SK-N-SH treated with all-trans-retinoic acid at 6 μM for 48 hours (cell line): Measurements from ENCODE around the gene CCDC85B.
A peak's percentile ranks its signal among the peaks of the same experiment; 100 is the strongest.

Experiments used
- ATAC-seq: fragments of 200-7000 bp; cut with Tn5 transposase; 3 replicates; pipeline ENCODE4 v1.9.1; 2020; ENCODE audit warnings: mild to moderate bottlenecking, moderate library complexity
- ARNTL ChIP-seq: fragments of 450-650 bp; formaldehyde crosslinking; IDR thresholded peaks from 2 replicates; pipeline ENCODE4 v1.5.0; 2020; ENCODE audit warnings: low read depth, mild to moderate bottlenecking, moderate library complexity, borderline replicate concordance
- BACH2 ChIP-seq: fragments of 250-450 bp; sonication (Bioruptor Pico); IDR thresholded peaks from 2 replicates; pipeline ENCODE4 v1.9.0; 2021; ENCODE audit warnings: mild to moderate bottlenecking, borderline replicate concordance
- CREB5 ChIP-seq: fragments of 250-450 bp; sonication (Bioruptor Pico); IDR thresholded peaks from 2 replicates; pipeline ENCODE4 v1.5.1; 2020; ENCODE audit warnings: low read depth, mild to moderate bottlenecking, moderate library complexity
- CSDC2 ChIP-seq: fragments of 250-450 bp; sonication (Bioruptor Pico); IDR thresholded peaks from 2 replicates; pipeline ENCODE4 v1.5.0; 2020; ENCODE audit warnings: mild to moderate bottlenecking, moderate library complexity
- ESRRG ChIP-seq: fragments of 250-450 bp; sonication (Bioruptor Pico); IDR thresholded peaks from 2 replicates; pipeline ENCODE4 v1.6.1; 2021; ENCODE audit warnings: mild to moderate bottlenecking
- GLIS3 ChIP-seq: fragments of 250-450 bp; sonication (Bioruptor Pico); IDR thresholded peaks from 2 replicates; pipeline ENCODE4 v1.5.0; 2020; ENCODE audit warnings: mild to moderate bottlenecking, moderate library complexity
- ISL1 ChIP-seq: fragments of 250-450 bp; sonication (Bioruptor Pico); IDR thresholded peaks from 2 replicates; pipeline ENCODE4 v2.1.2; 2022; ENCODE audit warnings: mild to moderate bottlenecking, moderate library complexity
- OSR1 ChIP-seq: fragments of 250-450 bp; sonication (Bioruptor Pico); IDR thresholded peaks from 2 replicates; pipeline ENCODE4 v1.8.0; 2022; ENCODE audit warnings: moderate library complexity, mild to moderate bottlenecking, inconsistent platforms
- PATZ1 ChIP-seq: fragments of 250-450 bp; sonication (Bioruptor Pico); IDR thresholded peaks from 2 replicates; pipeline ENCODE4 v1.8.0; 2020; ENCODE audit warnings: mild to moderate bottlenecking, moderate library complexity, borderline replicate concordance
- PPARA ChIP-seq: fragments of 250-450 bp; sonication (Bioruptor Pico); IDR thresholded peaks from 2 replicates; pipeline ENCODE4 v1.5.0; 2020; ENCODE audit warnings: mild to moderate bottlenecking, borderline replicate concordance
- RARB ChIP-seq: fragments of 250-450 bp; sonication (Bioruptor Pico); IDR thresholded peaks from 2 replicates; pipeline ENCODE4 v1.8.0; 2021; ENCODE audit warnings: mild to moderate bottlenecking, moderate library complexity
- SNAI2 ChIP-seq: fragments of 250-450 bp; sonication (Bioruptor Pico); IDR thresholded peaks from 2 replicates; pipeline ENCODE4 v1.5.0; 2020; ENCODE audit warnings: mild to moderate bottlenecking, moderate library complexity
- TCF4 ChIP-seq: fragments of 250-450 bp; sonication (Bioruptor Pico); IDR thresholded peaks from 2 replicates; pipeline ENCODE4 v1.8.0; 2021; ENCODE audit warnings: mild to moderate bottlenecking, moderate library complexity, borderline replicate concordance
- TOX ChIP-seq: fragments of 250-450 bp; sonication (Bioruptor Pico); IDR thresholded peaks from 2 replicates; pipeline ENCODE4 v1.8.0; 2021; ENCODE audit warnings: mild to moderate bottlenecking, moderate library complexity, borderline replicate concordance
- ZC3H10 ChIP-seq: fragments of 250-450 bp; sonication (Bioruptor Pico); IDR thresholded peaks from 2 replicates; pipeline ENCODE4 v1.5.1; 2021; ENCODE audit warnings: mild to moderate bottlenecking, moderate library complexity
- ZFP3 ChIP-seq: fragments of 250-450 bp; sonication (Bioruptor Pico); IDR thresholded peaks from 2 replicates; pipeline ENCODE4 v1.5.0; 2020; ENCODE audit warnings: mild to moderate bottlenecking, moderate library complexity
- ZNF565 ChIP-seq: fragments of 450-650 bp; formaldehyde crosslinking; conservative IDR thresholded peaks from 2 replicates; pipeline ENCODE4 v1.5.0; 2020; ENCODE audit warnings: low read depth, mild to moderate bottlenecking, moderate library complexity
- ZNF70 ChIP-seq: fragments of 450-650 bp; formaldehyde crosslinking; IDR thresholded peaks from 2 replicates; pipeline ENCODE4 v1.5.0; 2020; ENCODE audit warnings: mild to moderate bottlenecking, moderate library complexity
- ZNF8 ChIP-seq: fragments of 450-650 bp; formaldehyde crosslinking; IDR thresholded peaks from 2 replicates; pipeline ENCODE4 v1.5.0; 2020; ENCODE audit warnings: mild to moderate bottlenecking, moderate library complexity
- TF ChIP-seq, protein P1 (sequence below): fragments of 250-450 bp; sonication (Bioruptor Pico); IDR thresholded peaks from 2 replicates; pipeline ENCODE4 v1.8.0; 2021; ENCODE audit warnings: low read depth, mild to moderate bottlenecking, moderate library complexity, borderline replicate concordance

CCDC85B gene

GRCh38 chr11:65890324-65891218 is at the start of gene CCDC85B:
Gene CCDC85B, plus strand, starts transcription at chr11:65890673. Its CDS starts 111 bp downstream, at chr11:65890784.
- ATAC-seq = peak; percentile 53
- TF ChIP-seq PATZ1 (CRISPR knock-in tag) (no peak), OSR1 (CRISPR knock-in tag) (no peak), SNAI2 (CRISPR knock-in tag) (no peak), ZNF8 (CRISPR knock-in tag) (no peak), ESRRG (CRISPR knock-in tag) (no peak), ARNTL (CRISPR knock-in tag) (peak; percentile 96), TCF4 (CRISPR knock-in tag) (no peak), ZNF70 (CRISPR knock-in tag) (peak; percentile 31; the same call in 1 of the 2 replicates)

- TF ChIP-seq ZNF70 (CRISPR knock-in tag) (no peak), ISL1 (no peak), SNAI2 (CRISPR knock-in tag) (no peak), TOX (CRISPR knock-in tag) (no peak), TCF4 (CRISPR knock-in tag) (no peak), ZNF8 (CRISPR knock-in tag) (no peak), ZFP3 (CRISPR knock-in tag) (no peak), ZNF565 (CRISPR knock-in tag) (no peak)
- TF ChIP-seq, protein P1, sequence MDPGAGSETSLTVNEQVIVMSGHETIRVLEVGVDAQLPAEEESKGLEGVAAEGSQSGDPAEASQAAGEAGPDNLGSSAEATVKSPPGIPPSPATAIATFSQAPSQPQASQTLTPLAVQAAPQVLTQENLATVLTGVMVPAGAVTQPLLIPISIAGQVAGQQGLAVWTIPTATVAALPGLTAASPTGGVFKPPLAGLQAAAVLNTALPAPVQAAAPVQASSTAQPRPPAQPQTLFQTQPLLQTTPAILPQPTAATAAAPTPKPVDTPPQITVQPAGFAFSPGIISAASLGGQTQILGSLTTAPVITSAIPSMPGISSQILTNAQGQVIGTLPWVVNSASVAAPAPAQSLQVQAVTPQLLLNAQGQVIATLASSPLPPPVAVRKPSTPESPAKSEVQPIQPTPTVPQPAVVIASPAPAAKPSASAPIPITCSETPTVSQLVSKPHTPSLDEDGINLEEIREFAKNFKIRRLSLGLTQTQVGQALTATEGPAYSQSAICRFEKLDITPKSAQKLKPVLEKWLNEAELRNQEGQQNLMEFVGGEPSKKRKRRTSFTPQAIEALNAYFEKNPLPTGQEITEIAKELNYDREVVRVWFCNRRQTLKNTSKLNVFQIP = no peak
- no peak for ATAC-seq
Observed at GRCh38 chr11:65842144-65842543, 48.3 kb upstream of the CCDC85B start.

DNA sequence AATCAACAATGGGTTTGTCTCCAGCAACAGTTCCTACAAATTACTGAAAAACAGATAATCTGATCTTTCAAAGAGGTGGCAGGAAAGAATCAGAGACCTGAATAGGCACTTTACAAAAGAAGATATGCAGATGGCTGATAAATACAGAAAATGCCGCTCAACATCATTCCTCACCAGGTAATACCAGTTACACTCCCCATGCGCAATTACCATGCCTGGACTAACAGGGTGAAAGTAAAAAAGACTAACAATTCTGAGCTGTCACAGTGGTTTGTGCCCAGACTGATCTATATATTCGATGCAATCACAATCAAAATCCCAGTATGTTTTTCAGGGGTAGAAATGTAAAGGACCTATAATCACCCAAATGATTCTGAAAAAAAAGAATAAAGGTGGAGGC is 46.7 kb upstream of the CCDC85B start:
- TF ChIP-seq ZNF70 (CRISPR knock-in tag) (no peak), ZNF8 (CRISPR knock-in tag) (no peak), TOX (CRISPR knock-in tag) (no peak), OSR1 (CRISPR knock-in tag) (no peak), ZC3H10 (CRISPR knock-in tag) (no peak), BACH2 (CRISPR knock-in tag) (no peak), PPARA (CRISPR knock-in tag) (no peak), CREB5 (CRISPR knock-in tag) (no peak), TCF4 (CRISPR knock-in tag) (no peak), ISL1 (no peak), SNAI2 (CRISPR knock-in tag) (no peak), ARNTL (CRISPR knock-in tag) (no peak), RARB (CRISPR knock-in tag) (no peak), CSDC2 (CRISPR knock-in tag) (no peak), ZFP3 (CRISPR knock-in tag) (no peak), GLIS3 (CRISPR knock-in tag) (no peak)
- TF ChIP-seq, all 23 proteins: peak for 0
- ATAC-seq = no peak

DNA sequence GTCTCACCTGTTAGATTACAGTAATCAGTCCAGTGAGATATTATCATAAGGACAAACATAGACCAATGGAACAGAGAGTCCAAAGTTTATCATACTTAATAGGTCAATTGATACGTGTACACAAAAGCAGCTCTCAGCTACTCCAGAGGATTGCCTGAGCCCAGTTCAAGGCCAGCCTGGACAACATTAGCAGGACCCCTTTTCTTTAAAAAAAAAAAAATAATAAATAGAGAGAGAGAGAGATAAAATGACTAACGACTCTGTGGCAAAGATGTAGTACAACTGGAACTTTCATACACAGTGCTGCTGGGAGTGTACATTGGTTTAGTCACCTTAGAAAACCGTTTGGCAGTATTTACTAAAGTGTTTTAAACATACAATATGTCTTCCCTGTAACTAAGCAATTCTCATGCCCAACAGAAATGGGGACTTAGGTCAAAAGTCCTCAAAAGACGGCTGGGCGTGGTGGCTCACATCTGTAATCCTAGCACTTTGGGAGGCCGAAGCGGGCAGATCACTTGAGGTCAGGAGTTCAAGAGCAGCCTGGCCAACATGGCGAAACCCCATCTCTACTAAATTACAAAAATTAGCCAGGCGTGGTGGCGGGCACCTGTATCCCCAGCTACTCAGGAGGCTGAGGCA is 46.1 kb upstream of the CCDC85B start:
- ATAC-seq = no peak
- TF ChIP-seq, protein P1 = no peak
- no peak for TF ChIP-seq PPARA (CRISPR knock-in tag)
- TF ChIP-seq, all 23 proteins: peak for 0
